GM19351 (cell line): ENCODE measurements around the gene TTLL3.
A peak's percentile ranks its signal among the peaks of the same experiment; 100 is the strongest.
"Not testable (repeated sequence)": the region's sequence is repeated elsewhere in the genome, so short reads cannot be mapped to it uniquely, and the experiment has no call there.

ENCODE experiments used
- ATAC-seq: cut with Tn5 transposase; IDR thresholded peaks from one replicate; pipeline ENCODE4 v1.9.1; 2021; ENCODE audit warnings: mild to moderate bottlenecking, moderate library complexity; ENCODE audit not compliant: unreplicated experiment

The TTLL3 gene, protein sequence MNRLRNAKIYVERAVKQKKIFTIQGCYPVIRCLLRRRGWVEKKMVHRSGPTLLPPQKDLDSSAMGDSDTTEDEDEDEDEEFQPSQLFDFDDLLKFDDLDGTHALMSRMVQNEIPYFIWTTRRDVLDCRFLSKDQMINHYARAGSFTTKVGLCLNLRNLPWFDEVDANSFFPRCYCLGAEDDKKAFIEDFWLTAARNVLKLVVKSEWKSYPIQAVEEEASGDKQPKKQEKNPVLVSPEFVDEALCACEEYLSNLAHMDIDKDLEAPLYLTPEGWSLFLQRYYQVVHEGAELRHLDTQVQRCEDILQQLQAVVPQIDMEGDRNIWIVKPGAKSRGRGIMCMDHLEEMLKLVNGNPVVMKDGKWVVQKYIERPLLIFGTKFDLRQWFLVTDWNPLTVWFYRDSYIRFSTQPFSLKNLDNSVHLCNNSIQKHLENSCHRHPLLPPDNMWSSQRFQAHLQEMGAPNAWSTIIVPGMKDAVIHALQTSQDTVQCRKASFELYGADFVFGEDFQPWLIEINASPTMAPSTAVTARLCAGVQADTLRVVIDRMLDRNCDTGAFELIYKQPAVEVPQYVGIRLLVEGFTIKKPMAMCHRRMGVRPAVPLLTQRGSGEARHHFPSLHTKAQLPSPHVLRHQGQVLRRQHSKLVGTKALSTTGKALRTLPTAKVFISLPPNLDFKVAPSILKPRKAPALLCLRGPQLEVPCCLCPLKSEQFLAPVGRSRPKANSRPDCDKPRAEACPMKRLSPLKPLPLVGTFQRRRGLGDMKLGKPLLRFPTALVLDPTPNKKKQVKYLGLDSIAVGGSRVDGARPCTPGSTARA

DNA sequence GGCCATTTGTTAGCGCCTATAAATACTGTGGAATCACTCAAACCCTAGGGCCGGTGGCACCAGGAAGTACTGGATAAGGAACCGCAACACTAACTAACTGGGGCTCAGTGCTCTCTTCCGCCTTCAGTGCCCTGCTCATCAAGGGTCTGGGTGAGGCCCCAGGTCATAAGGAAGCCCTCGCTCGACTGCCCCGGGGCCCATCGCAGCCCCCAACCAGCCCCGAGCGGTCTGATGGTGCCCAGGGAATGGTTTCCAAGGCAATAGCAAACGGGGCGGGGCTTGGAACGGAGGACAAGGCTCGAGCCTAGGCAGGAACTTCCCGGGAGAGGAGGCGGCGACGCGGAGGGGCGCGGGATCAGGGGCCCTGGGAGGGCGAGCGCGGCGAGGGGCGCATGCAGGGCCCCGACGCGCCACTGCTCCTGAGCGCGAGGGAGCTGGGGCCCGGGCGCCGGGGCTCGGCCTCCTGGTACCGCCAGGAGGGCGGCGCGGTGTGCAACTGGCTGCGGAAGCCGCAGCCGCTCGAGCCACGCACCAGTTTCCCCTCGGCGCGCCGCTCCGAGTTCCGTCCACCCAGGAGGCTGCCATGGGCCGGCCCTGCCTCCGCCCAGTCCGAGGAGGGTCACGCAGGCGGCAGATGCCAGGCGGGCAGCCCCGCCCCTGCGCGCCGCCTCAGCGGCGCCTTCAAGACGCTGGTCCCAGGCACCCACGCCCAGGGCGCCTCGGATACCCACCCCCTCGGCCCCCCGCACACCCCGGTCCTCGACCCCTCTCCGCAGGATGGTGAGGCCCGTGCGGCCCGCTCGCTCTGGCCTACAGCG is at the start of gene TTLL3:
TSS of gene TTLL3 (plus strand) at position 648 of the 818 bp plus-strand sequence. CDS start 400 bp downstream, outside the sequence.
- ATAC-seq: peak; percentile 51

GRCh38 chr3:9760779-9761505 is 49.1 kb upstream of the TTLL3 start:
- ATAC-seq: no peak

DNA sequence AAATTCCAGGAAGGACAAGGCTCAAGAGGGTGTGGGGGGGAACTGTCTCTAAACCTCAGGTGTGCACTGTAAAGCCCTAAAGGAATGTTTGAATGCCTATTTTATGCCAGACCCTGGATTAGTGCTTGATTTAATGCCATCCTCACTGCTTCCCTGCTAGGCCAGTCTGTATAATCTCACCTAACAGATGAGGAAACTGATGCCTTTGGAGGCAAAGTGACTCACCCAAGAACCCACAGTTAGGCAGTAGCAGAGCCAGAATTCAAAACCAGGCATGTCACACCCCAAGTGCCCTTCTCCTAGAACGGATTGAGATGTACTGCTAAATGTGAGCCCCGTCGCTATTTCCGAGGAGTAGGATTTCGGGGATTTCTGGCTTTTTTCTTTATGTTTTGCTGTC is 48.1 kb upstream of the TTLL3 start:
- ATAC-seq: no peak

DNA sequence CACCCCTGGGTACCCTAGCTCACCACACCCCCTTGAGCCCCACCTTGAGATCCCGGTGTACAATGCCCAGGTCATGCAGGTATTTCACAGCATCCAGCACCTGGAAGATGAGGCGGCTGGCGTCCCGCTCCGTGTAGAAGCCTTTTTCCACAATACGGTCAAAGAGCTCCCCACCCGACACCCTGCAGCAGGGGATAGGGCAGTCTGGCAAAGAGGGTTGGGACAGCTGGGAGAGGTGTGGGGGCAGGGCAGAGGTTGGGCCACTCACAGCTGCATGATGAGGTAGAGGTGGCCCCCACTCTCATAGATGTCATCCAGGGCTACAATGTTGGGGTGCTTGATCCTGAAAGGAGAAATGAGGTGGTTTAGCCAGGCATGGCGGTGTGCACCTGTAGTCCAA is 47.2 kb upstream of the TTLL3 start:
- no peak for ATAC-seq

DNA sequence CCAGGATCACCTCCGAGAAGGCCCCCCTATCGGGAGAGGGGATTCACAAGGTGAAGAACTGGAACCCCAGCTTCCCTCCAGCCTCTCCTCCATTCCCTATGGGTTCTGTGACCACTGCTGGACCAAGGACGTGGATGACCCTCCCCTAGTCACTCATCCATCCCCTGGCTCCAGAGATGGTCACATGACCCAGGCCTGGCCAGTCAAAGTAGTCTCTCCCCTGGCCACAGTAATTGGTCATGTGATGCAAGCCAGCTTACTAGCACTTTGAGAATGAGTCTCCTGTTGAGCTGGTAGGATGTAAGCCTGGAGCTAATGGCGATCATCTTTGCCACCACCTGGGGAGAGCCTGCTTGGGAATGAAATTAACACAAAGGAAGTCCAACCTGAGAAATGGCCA is 44.2 kb upstream of the TTLL3 start:
- ATAC-seq: no peak

DNA sequence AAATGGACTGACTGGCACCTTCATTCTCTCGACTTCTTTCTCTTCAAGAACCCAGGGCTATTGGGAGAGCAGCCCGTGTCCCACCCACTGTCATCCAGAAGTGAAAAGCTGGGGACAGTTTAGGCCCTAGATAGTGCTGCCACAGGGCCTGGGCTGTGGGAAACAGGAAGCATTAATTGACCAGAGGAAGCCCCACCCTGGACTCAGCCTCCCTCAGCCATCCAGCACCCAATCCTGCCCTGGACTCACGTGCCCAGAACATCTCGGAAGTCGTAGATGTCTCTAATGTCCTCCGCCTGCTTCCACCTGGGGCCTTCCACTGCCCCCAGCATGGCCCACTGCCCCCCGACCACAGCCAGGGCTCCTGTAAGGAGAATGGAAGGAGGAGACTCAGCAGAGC is 42.6 kb upstream of the TTLL3 start:
- ATAC-seq: no peak

DNA sequence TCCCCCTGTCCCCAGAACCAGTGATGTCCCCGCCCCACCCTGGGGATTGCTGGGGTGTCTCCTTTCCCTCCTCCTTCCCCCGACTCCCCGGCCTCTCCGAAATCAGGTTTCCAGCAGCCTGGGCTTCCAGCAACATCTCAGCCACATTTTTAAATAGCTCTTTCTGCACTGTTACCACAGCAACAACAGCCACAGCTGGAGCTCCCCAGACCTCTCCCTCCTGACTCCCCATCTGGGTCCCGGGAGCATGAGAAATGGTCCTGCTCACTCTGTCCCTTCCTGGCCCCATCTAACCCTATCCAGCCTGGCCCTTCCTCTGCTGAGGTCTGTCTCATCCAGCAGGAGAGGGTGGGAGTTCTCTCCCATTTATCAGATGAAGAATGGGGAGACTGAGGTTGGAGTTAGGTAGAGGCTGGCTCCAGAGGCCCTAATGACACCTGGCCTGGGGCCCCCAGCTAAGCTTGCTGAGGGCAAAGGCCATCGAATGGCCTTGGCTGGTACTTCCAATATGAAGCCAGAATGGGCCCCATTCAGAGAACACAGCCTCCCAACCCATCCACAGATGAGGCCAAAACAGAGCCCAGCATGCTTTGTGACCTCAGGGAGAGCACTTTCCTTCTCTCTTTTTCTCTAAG is 41.8 kb upstream of the TTLL3 start:
- no peak for ATAC-seq

DNA sequence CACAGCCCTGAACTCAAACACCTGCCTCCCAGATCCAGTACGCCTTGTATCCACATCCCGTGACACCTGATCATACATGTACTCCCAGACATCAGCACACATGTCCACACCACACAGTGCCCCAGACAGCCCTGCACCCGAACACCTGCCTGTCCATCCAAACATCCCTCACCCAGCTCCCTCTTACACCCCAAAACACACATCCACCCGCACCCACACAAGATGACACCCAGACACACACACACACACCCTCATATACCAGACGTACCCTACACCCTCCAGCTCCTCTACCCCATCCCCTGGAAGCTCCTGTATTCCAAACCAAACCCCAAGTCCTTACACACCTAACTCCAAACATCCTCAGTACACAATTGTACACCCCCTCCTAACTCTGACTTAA is 41.0 kb upstream of the TTLL3 start:
- no peak for ATAC-seq

DNA sequence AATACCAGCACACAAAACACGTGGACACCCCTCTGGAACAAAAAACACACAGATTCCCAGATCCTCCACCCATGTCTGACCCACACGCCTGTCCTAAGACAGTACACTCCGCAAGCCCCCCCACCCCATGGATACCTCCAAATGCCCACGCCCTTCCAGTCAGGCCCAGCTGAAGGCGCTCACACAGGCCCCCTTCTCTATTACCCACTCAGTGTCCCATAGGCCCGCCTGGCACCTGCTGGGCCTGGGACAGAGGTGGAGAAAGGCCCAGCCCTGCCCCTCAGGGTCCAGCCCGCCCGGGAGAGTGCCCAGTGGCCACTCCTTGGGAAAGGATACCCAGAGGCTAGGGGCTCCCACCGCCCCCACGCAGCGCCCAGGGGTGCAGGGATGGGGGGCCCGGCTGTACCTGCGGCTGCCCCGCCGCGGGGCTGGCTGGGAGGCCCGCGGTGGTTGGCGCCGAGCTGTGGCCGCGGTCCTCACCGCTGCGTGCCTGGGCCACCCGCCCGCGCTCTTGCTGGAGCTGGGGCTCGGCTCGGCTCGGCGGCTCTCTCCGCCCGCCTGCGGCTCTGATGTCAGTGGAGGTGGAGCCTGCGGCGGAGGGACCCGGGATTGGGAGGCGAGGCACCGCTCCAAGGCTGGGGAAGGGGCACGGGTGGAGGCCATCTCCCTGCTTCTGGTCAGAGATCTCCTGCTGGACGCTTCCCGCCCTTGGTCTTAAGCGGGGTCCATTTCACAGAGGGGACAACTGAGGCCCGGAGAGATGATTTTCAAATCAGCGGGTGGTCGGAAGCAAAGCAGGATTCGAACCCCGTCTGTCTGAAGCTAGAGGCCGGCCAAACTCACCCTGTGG is 40.4 kb upstream of the TTLL3 start, which contains the start of gene CAMK1:
TSS of gene CAMK1 (minus strand) at position 522 of the 850 bp plus-strand sequence. CDS start 2,198 bp downstream, outside the sequence.
- peak; percentile 60 for ATAC-seq

GRCh38 chr3:9770276-9770812 is 39.7 kb upstream of the TTLL3 start:
- no peak for ATAC-seq

GRCh38 chr3:9771007-9771406 is 39.1 kb upstream of the TTLL3 start:
- not testable (repeated sequence) for ATAC-seq

- no peak for ATAC-seq
Measured at GRCh38 chr3:9776896-9777693, 33.0 kb upstream of the TTLL3 start.

GRCh38 chr3:9777694-9778021 is 32.4 kb upstream of the TTLL3 start:
- no peak for ATAC-seq

DNA sequence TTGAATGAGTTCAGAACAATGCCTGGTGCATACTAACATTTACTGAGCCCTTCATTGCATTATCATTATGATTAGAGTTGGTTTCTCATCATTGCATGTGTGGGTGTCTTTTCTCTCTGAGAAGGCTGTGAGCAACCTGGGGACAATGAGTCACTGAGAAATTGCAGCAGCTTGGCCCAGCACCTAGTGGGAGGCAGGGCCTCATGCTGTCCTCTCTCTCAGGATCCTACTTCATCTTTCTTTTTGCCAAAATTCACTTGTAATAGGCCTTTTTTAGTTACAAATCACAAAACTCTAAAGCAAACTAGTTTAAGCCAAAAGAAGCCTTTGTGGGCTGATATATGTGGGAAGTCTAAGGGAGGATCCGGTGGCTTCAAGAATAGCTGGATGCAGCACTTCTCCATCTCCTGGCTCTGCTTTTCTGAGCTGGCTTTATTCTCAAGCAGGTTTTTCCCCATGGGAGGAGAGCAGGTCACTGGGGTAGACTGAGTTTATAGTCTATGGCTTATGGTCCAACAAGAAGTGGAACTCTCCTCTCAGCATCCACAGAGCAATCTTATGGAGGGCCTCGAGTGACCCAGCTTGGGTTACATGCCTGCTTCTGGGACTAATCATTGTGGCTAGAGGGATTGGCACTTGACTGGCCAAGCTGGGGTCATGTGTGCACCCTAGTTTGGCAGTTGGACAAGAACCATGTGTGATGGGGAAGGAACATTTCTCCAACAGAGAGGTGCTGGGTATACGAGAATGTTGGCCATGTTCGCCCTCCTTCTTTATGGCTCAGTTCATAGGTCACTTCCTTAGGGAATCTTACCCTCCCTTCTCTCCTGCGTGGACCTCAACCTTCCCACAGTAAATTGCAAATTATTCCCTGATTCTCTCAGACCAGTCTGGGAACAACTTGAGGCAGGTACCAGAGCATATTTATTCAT is 31.7 kb upstream of the TTLL3 start:
- ATAC-seq: no peak

GRCh38 chr3:9779075-9779593 is 30.9 kb upstream of the TTLL3 start:
- no peak for ATAC-seq

DNA sequence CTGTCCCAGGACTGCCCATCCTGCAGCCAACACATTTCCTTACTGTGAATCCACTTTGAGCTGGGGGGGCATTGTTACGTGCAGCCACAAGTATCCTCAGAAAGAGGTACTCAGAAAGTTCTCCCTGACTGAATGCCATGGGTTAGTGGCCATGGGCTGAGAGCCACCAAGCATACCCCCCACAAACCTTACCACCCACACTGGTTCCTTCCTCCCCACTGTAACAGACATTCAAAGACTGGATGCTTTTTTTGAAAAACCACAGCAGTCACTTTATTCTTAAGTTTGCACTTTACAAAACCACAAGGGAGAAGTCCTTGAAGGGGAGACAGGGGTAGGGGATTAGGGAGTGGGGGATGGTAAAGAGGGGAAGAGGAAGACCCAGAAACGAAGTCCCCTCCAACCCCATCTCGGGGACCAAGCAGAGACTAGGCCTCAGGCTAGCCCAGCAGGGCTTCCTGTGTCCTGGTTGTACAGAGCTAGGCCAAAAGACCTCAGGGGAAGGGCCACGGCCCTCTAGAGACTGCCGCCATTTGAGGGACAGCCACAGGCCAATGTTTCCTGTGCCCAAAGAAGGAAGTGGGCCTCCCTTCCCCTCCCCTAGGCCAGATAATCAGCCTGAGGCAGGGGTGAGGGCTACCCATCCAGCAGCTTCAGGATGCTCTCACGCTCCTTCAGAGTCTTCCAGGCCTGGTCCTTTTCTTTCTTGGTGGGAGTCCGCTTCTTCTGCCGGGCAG is 30.2 kb upstream of the TTLL3 start:
- ATAC-seq: peak; percentile 69
